Peyer's patch (tissue), 4 donors: ENCODE data around the gene MRPL17.

ENCODE experiments used
- POLR2A ChIP-seq, 2 donors: fragments of 450-650 bp; IDR thresholded peaks; one replicate each; pipeline ENCODE4 v1.5.1; 2017; ENCODE audit warnings: antibody characterized with exemption in 2 of 2, mild to moderate bottlenecking in 2 of 2, moderate library complexity in 2 of 2
- TF ChIP-seq, protein P1 (sequence below), 6 experiments: fragments of 450-650 bp in 4 of 6; fragments of 200-600 bp in 2 of 6; sonication (generic) in 1 of 6; IDR thresholded peaks; one replicate each; pipeline ENCODE4 v1.5.1; 2017 to 2019; ENCODE audit warnings: antibody characterized with exemption in 6 of 6, mild to moderate bottlenecking in 3 of 6, moderate library complexity in 1 of 6

DNA sequence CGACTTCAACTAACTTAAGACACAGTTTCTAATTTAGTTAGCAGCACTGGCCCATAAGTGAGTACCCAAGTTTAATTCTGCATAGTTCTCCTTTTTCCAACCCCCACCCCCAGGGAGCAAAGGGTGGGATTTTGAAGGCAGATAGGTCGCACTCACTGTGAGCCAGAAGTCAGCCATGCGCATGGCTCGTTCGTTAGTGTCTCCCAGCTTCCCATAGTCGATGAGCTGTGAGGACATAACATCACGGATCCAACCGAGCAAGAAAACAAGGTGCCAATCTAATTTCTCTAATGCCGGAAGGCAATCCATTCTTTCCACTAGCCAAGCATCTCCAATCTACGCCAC is 577 bp downstream of the MRPL17 start:
- TF ChIP-seq, protein P1, sequence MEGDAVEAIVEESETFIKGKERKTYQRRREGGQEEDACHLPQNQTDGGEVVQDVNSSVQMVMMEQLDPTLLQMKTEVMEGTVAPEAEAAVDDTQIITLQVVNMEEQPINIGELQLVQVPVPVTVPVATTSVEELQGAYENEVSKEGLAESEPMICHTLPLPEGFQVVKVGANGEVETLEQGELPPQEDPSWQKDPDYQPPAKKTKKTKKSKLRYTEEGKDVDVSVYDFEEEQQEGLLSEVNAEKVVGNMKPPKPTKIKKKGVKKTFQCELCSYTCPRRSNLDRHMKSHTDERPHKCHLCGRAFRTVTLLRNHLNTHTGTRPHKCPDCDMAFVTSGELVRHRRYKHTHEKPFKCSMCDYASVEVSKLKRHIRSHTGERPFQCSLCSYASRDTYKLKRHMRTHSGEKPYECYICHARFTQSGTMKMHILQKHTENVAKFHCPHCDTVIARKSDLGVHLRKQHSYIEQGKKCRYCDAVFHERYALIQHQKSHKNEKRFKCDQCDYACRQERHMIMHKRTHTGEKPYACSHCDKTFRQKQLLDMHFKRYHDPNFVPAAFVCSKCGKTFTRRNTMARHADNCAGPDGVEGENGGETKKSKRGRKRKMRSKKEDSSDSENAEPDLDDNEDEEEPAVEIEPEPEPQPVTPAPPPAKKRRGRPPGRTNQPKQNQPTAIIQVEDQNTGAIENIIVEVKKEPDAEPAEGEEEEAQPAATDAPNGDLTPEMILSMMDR (IDR thresholded peaks at IDR 0.05) = no peak
- no peak for TF ChIP-seq POLR2A (IDR thresholded peaks at IDR 0.05)
